CD8-positive, alpha-beta memory T cell (primary cell): Measurements from ENCODE around the gene SLC10A7. TPM values are rescaled to one million over a fixed set of nuclear protein-coding genes. Genes with fewer than 3 reads are reported as not detected.

Source experiments
- CTCF ChIA-PET: fragments of 350-600 bp; sonication (Branson Sonifier 250); formaldehyde crosslinking; loops from one replicate; lab custom pipeline; 2021; ENCODE audit warnings: antibody characterized with exemption; lab: Charles Lee
- POLR2A ChIA-PET: fragments of 350-600 bp; sonication (Branson Sonifier 250); formaldehyde crosslinking; loops from one replicate; lab custom pipeline; 2021; ENCODE audit warnings: antibody characterized with exemption; lab: Charles Lee
- DNase-seq, 5 donors: peaks; one replicate each; pipeline versions ENCODE4 v3.0.0 to v3.0.0-alpha.2; 2020 to 2022; ENCODE audit warnings: mixed read lengths in 1 of 5
- H3K27ac ChIP-seq: one replicate; pipeline ENCODE4 v1.7.0; 2013; ENCODE audit warnings: low read depth, mild to moderate bottlenecking, low read length, moderate library complexity
- H3K27me3 ChIP-seq: 2 replicates; pipeline ENCODE4 v1.7.0; 2013; ENCODE audit warnings: low read length, mild to moderate bottlenecking; ENCODE audit not compliant: insufficient read depth, poor library complexity, severe bottlenecking
- H3K36me3 ChIP-seq: 2 replicates; pipeline ENCODE4 v1.7.0; 2013; ENCODE audit warnings: mild to moderate bottlenecking, low read length, moderate library complexity; ENCODE audit not compliant: insufficient read depth
- H3K4me1 ChIP-seq: 2 replicates; pipeline ENCODE4 v1.7.0; 2013; ENCODE audit warnings: mild to moderate bottlenecking, low read length, moderate library complexity; ENCODE audit not compliant: insufficient read depth
- H3K4me3 ChIP-seq: 2 replicates; pipeline ENCODE4 v1.7.0; 2013; ENCODE audit warnings: mild to moderate bottlenecking, low read length
- H3K9me3 ChIP-seq: 2 replicates; pipeline ENCODE4 v1.7.0; 2013; ENCODE audit warnings: mild to moderate bottlenecking, low read length
- H3K27ac Mint-ChIP-seq, 8 donors: one replicate each; pipeline ENCODE4 v1.8.0; 2020 to 2021; ENCODE audit warnings: mixed read lengths in 8 of 8, mild to moderate bottlenecking in 6 of 8, inconsistent platforms in 3 of 8, moderate library complexity in 3 of 8
- H3K27me3 Mint-ChIP-seq, 2 donors: one replicate each; pipeline ENCODE4 v1.8.0; 2020 to 2021; ENCODE audit warnings: mixed read lengths in 2 of 2, mild to moderate bottlenecking in 1 of 2, moderate library complexity in 1 of 2
- H3K36me3 Mint-ChIP-seq, 3 donors: one replicate each; pipeline ENCODE4 v1.8.0; 2020 to 2021; ENCODE audit warnings: mixed read lengths in 3 of 3, inconsistent platforms in 1 of 3, mild to moderate bottlenecking in 1 of 3
- H3K4me1 Mint-ChIP-seq, 3 donors: one replicate each; pipeline ENCODE4 v1.8.0; 2020 to 2021; ENCODE audit warnings: mixed read lengths in 3 of 3, inconsistent platforms in 1 of 3, mild to moderate bottlenecking in 1 of 3
- H3K4me3 Mint-ChIP-seq, 7 donors: one replicate each; pipeline ENCODE4 v1.8.0; 2020 to 2021; ENCODE audit warnings: mixed read lengths in 7 of 7, mild to moderate bottlenecking in 6 of 7, moderate library complexity in 4 of 7, inconsistent platforms in 2 of 7
- H3K9me3 Mint-ChIP-seq, 5 donors: one replicate each; pipeline ENCODE4 v1.8.0; 2020 to 2022; ENCODE audit warnings: mixed read lengths in 5 of 5, mild to moderate bottlenecking in 3 of 5, moderate library complexity in 2 of 5, inconsistent platforms in 1 of 5
- polyA plus RNA-seq: library from polyadenylated mRNA; unstranded; fragments of 300-500 nt; fragmentation: Illumina TruSeq; gene quantifications from one replicate; pipeline ENCODE4 v1.2.3, GENCODE V29; 2021
- total RNA-seq, 2 experiments: library from RNA; stranded (reverse); gene quantifications; one replicate each; pipeline ENCODE4 v1.2.3, GENCODE V29; 2021

Gene SLC10A7
- total and polyA plus RNA-seq, 3 experiments from 2014 or later, result 9.0 to 15.7 (median 13.0) TPM

- Mint-ChIP-seq H3K4me1 (peaks cover 7 to 17% (median 14%) of the 10 kb centered on the region in 3 donors), H3K27ac (no peak overlapping the region), H3K27me3 (peaks cover 2 to 6% of the 10 kb centered on the region in 2 donors), H3K4me3 (no peak overlapping the region), H3K36me3 (peaks cover 0 to 3% (median 2%) of the 10 kb centered on the region in 3 donors), H3K9me3 (no peaks in the 10 kb centered on the region)
- no peaks in the 10 kb centered on the region for H3K36me3 ChIP-seq
- H3K4me3 ChIP-seq, result no peak overlapping the region
- CTCF ChIA-PET, result interaction anchor here (1.2 kb wide), 1 partner anchor 851 kb away, joined by 6 read pairs; no protein-coding TSS in a partner anchor
- POLR2A ChIA-PET, result no interaction called here
- no peaks in the 10 kb centered on the region for H3K9me3 ChIP-seq
- no peaks in the 10 kb centered on the region for H3K27me3 ChIP-seq
- no peak overlapping the region for H3K27ac ChIP-seq
- DNase-seq, result no peak
- peaks cover 6% of the 10 kb centered on the region for H3K4me1 ChIP-seq
These were observed 275.9 kb downstream of the SLC10A7 start for GRCh38 chr4:146245850-146246249.

GRCh38 chr4:146245246-146245645, 276.5 kb downstream of the SLC10A7 start:
- CTCF ChIA-PET, result interaction anchor here (1.2 kb wide), 1 partner anchor 852 kb away, joined by 6 read pairs; no protein-coding TSS in a partner anchor

GRCh38 chr4:146244496-146244895, 277.2 kb downstream of the SLC10A7 start:
- CTCF ChIA-PET, result interaction anchor here (1.2 kb wide), 1 partner anchor 852 kb away, joined by 6 read pairs; no protein-coding TSS in a partner anchor
- Mint-ChIP-seq H3K27ac (peak overlapping the region in 1 of 8 donors; percentile 61), H3K36me3 (peaks cover 0 to under 1% (median 0%) of the 10 kb centered on the region in 3 donors), H3K4me1 (peaks cover 7 to 17% (median 14%) of the 10 kb centered on the region in 3 donors), H3K27me3 (peaks cover 2 to 6% of the 10 kb centered on the region in 2 donors), H3K9me3 (no peaks in the 10 kb centered on the region), H3K4me3 (no peak overlapping the region)
- Histone ChIP-seq H3K36me3 (no peaks in the 10 kb centered on the region), H3K9me3 (no peaks in the 10 kb centered on the region), H3K27me3 (no peaks in the 10 kb centered on the region), H3K27ac (no peak overlapping the region), H3K4me3 (no peak overlapping the region), H3K4me1 (peaks cover 6% of the 10 kb centered on the region)
- no peak for DNase-seq
- POLR2A ChIA-PET, result no interaction called here

More at GRCh38 chr4:146245246-146245645, 276.5 kb downstream of the SLC10A7 start:
- no peaks in the 10 kb centered on the region for H3K27me3 ChIP-seq
- no peak overlapping the region for H3K27ac ChIP-seq
- H3K4me3 Mint-ChIP-seq, result no peak overlapping the region
- no peaks in the 10 kb centered on the region for H3K36me3 ChIP-seq
- POLR2A ChIA-PET, result no interaction called here
- H3K9me3 Mint-ChIP-seq, result no peaks in the 10 kb centered on the region
- no peak overlapping the region for H3K27ac Mint-ChIP-seq
- H3K9me3 ChIP-seq, result no peaks in the 10 kb centered on the region
- no peak for DNase-seq
- H3K27me3 Mint-ChIP-seq, result peaks cover 2 to 6% of the 10 kb centered on the region in 2 donors
- H3K4me1 Mint-ChIP-seq, result peaks cover 7 to 17% (median 14%) of the 10 kb centered on the region in 3 donors
- H3K4me1 ChIP-seq, result peaks cover 6% of the 10 kb centered on the region
- H3K36me3 Mint-ChIP-seq, result peaks cover 0 to 3% (median 2%) of the 10 kb centered on the region in 3 donors
- no peak overlapping the region for H3K4me3 ChIP-seq

- Mint-ChIP-seq H3K27ac (peak overlapping the region in 1 of 8 donors; percentile 4), H3K4me3 (peak overlapping the region in 2 of 7 donors; percentile 43 to 56)
These were observed 277.9 kb downstream of the SLC10A7 start for GRCh38 chr4:146243883-146244277.

DNA sequence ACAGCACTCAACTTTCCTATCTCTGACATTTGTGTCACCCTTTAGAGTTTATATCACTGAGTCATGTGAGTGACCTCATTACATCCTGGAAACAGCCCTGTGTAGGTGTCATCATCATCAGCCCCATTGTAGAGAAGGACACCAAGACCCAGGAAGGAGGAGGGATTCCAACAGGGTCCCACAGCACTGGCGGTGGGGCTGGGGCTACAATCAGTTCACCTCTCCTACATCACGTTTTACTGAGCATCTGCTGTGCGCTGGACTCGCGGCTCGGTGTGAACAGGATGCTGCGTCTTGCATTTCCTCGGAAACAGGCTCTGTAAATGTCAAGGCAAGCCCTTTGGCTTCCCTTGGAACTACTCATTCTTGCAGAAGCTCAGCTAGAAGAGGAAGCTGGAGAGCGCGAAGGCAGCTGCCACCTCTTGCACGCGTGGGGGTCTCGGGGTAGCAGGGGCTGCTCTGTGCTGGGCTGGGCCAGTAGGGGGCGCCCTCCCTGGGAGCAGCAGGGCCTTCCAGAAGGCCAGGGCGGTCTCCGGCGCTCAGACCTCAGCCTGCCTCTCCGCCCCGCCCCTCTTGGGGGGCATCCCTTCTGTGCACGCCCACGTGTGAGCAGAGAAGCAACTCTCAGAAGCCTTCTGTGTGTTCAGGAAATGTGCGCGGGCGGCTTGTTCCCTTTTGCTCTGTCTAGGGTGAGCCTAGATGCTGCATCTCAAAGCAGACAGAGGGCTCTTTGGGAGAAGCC, 278.4 kb downstream of the SLC10A7 start:
- Histone ChIP-seq H3K27ac (no peak overlapping the region), H3K9me3 (no peaks in the 10 kb centered on the region), H3K4me1 (peaks cover 6% of the 10 kb centered on the region), H3K4me3 (peak overlapping the region; percentile 32), H3K27me3 (no peaks in the 10 kb centered on the region), H3K36me3 (no peaks in the 10 kb centered on the region)
- Mint-ChIP-seq H3K4me3 (peak overlapping the region in 5 of 7 donors; percentile 11 to 56 (median 34)), H3K36me3 (no peaks in the 10 kb centered on the region), H3K4me1 (peaks cover 7 to 17% (median 14%) of the 10 kb centered on the region in 3 donors), H3K27ac (peak overlapping the region in 1 of 8 donors; percentile 37), H3K9me3 (no peaks in the 10 kb centered on the region), H3K27me3 (peaks cover 2 to 7% of the 10 kb centered on the region in 2 donors)
- peak in 4 of 5 donors; percentile 16 to 40 (median 20) for DNase-seq
- CTCF ChIA-PET, result interaction anchor here (0.9 kb wide), 1 partner anchor 10 kb away, joined by 3 read pairs; no protein-coding TSS in a partner anchor
- POLR2A ChIA-PET, result no interaction called here

More at GRCh38 chr4:146243883-146244277, 277.9 kb downstream of the SLC10A7 start:
- Histone ChIP-seq H3K4me3 (no peak overlapping the region), H3K4me1 (peaks cover 6% of the 10 kb centered on the region), H3K9me3 (no peaks in the 10 kb centered on the region), H3K36me3 (no peaks in the 10 kb centered on the region), H3K27ac (no peak overlapping the region), H3K27me3 (no peaks in the 10 kb centered on the region)
- Mint-ChIP-seq H3K27me3 (peaks cover 2 to 6% of the 10 kb centered on the region in 2 donors), H3K36me3 (no peaks in the 10 kb centered on the region), H3K4me1 (peaks cover 7 to 17% (median 14%) of the 10 kb centered on the region in 3 donors), H3K9me3 (no peaks in the 10 kb centered on the region)
- POLR2A ChIA-PET, result no interaction called here
- DNase-seq, result no peak
- CTCF ChIA-PET, result interaction anchor here (0.9 kb wide), 1 partner anchor 11 kb away, joined by 3 read pairs; no protein-coding TSS in a partner anchor

DNA sequence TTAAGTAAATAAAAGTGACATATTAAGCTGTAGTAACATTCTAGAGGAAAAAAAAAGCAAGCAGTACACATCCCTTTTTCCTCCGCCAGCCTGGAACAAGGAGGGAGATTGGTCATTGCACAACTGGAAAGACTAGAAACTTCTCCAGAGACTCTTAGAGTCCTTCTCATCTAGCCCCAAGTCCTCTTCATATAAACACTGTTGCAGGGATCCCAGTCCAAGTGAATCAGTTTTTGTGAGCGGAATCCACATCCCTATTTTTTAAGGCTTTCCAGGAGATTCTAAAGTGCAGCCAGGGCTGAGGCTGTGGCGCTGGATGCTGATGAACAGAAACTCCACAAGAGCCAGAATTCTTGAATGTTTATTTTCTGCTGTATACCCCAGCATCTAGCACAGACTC, 283.6 kb downstream of the SLC10A7 start:
- H3K36me3 ChIP-seq, result no peaks in the 10 kb centered on the region
- DNase-seq, result no peak
- Mint-ChIP-seq H3K27me3 (peaks cover 2 to 30% of the 10 kb centered on the region in 2 donors), H3K4me1 (peaks cover 5 to 9% (median 6%) of the 10 kb centered on the region in 3 donors), H3K27ac (no peak overlapping the region), H3K4me3 (no peak overlapping the region), H3K36me3 (no peaks in the 10 kb centered on the region), H3K9me3 (no peaks in the 10 kb centered on the region)
- H3K9me3 ChIP-seq, result no peaks in the 10 kb centered on the region
- POLR2A ChIA-PET, result no interaction called here
- CTCF ChIA-PET, result no interaction called here
- peaks cover 10% of the 10 kb centered on the region for H3K27me3 ChIP-seq
- no peak overlapping the region for H3K4me3 ChIP-seq
- no peak overlapping the region for H3K27ac ChIP-seq
- no peaks in the 10 kb centered on the region for H3K4me1 ChIP-seq

DNA sequence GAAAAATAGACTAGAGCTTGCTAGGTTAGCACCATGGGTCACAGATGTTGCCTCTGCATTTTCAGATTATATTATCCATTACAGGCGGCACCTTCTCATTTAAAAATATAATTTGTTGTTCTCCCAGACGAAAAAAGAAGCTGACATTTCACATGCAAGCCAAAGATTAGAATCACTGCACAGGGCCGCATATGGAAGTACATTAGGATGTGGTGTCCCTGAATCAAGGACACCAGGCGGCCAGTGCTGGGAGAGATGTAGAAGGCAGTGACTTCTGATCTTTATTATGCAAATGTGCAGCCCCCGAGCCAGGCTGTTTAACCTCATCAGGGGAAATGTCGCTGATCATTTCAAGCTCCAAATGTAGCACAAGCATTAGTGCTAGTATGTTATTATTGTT, 284.6 kb downstream of the SLC10A7 start:
- DNase-seq, result no peak
- Histone ChIP-seq H3K4me3 (no peak overlapping the region), H3K27ac (no peak overlapping the region), H3K4me1 (no peaks in the 10 kb centered on the region), H3K36me3 (no peaks in the 10 kb centered on the region), H3K9me3 (no peaks in the 10 kb centered on the region), H3K27me3 (peaks cover 10% of the 10 kb centered on the region)
- Mint-ChIP-seq H3K4me1 (peaks cover 3 to 6% (median 4%) of the 10 kb centered on the region in 3 donors), H3K9me3 (peaks cover 0 to 4% (median 0%) of the 10 kb centered on the region in 5 donors), H3K4me3 (no peak overlapping the region), H3K36me3 (no peaks in the 10 kb centered on the region), H3K27me3 (peaks cover 2 to 28% of the 10 kb centered on the region in 2 donors), H3K27ac (no peak overlapping the region)
- CTCF ChIA-PET, result no interaction called here
- POLR2A ChIA-PET, result no interaction called here

DNA sequence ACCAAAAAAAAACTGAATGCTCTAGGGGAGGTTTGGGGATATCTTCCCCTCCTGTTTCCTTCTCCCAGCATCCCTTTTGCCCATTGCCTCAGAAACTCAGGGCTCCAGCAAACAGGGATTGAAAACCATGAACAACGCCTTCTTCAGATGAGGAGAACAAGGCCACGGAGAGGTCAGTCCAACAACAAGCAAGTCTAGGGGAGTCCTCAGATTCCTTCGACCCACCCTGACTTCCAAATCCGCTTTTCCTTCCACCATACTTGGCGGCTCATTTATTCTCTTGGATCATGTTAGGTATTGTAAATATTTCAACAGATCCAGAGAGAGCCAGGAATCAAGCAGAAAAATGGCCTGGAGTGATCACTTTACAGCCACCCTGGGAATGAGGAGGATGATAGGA, 285.5 kb downstream of the SLC10A7 start:
- Histone ChIP-seq H3K27ac (no peak overlapping the region), H3K36me3 (no peaks in the 10 kb centered on the region), H3K27me3 (peaks cover 10% of the 10 kb centered on the region), H3K4me3 (no peak overlapping the region), H3K9me3 (no peaks in the 10 kb centered on the region), H3K4me1 (no peaks in the 10 kb centered on the region)
- Mint-ChIP-seq H3K36me3 (no peaks in the 10 kb centered on the region), H3K27me3 (peaks cover 0 to 28% of the 10 kb centered on the region in 2 donors), H3K27ac (no peak overlapping the region), H3K4me3 (no peak overlapping the region), H3K9me3 (peaks cover 0 to 4% (median 0%) of the 10 kb centered on the region in 5 donors), H3K4me1 (peaks cover 0 to 2% (median 0%) of the 10 kb centered on the region in 3 donors)
- POLR2A ChIA-PET, result no interaction called here
- DNase-seq, result no peak
- CTCF ChIA-PET, result no interaction called here
